Epithelial cell of prostate (primary cell): Measurements from ENCODE around the gene SSTR1.

Experiments used
- DNase-seq: peaks from one replicate; pipeline ENCODE4 v3.0.0-alpha.2; 2011; ENCODE audit warnings: low read depth, low spot score
- H3K27ac ChIP-seq: fragments of 450-650 bp; 2 replicates; pipeline ENCODE4 v1.5.1; 2017; ENCODE audit warnings: mild to moderate bottlenecking

Gene SSTR1

DNA sequence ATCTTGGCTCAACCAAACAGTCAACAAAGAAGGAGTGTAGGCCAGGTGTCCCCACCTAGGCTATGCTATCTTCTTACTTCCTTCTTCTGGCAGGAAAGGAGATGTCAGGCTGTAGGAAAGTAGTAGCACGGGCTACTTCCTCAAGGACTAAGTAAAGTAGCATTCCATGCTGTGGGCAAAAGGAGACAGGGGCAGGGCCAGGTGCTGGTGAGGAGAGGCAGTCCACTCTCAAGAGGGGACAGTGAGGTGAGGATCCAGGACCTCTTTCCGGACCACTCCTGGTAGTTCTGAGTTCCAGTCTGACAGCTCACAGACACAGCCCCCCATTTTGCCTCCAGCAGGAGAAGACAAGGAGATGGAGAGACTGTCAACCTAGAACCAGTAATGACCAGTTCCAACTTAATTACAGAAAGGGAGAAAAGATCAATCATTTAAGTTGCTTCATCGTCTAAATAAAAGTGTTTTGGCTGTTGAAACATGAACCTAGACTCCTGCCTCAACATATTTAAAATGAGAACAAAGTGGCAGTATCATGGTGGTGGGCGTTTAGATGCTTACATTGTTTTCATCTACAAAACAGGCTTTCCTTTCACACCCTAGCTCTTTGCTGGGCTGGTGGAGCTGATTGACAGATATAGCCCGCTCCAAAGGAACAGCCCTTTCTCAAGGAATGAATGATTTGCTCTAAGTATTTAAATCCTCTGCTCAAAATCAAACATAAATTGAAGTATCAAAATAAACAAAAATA lies 5.1 kb upstream of the SSTR1 start:
- DNase-seq = no peak
- no peak overlapping the region for H3K27ac ChIP-seq

DNA sequence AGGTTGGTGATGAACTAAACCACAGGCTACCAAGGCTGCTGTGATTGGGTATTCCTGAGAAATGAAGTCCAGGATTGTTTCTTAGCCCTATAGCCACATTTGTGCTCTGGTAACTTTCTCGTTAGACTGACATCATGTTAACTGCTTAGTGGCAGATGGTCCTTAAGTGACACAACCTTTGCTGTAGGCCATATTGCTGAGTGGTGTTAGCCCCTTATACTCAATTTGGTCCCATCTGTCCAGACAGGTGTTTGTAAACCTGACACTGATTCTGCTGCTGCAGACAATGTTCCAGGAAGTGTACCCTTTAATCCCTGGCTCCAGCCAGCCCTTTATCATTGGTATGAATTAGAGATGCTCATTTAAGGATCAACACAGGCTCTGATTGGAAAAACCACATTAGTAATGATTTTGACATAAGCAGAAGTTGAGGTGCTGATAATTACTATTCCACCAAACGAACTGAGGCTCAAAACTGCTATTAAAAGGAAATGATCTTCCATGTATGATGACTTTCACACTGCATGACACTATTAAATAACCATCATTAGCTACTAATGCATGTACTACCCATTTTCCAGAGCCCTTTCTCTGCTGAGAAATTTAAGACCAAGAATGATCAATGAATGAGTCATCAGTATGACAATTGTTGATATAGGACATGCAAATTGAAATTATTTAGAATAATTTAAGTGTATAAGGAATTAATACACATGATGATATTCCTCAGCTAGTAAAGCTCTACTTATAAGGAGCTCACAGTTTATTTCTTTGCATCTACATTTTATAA lies 3.6 kb upstream of the SSTR1 start:
- DNase-seq = no peak
- no peak overlapping the region for H3K27ac ChIP-seq

DNA sequence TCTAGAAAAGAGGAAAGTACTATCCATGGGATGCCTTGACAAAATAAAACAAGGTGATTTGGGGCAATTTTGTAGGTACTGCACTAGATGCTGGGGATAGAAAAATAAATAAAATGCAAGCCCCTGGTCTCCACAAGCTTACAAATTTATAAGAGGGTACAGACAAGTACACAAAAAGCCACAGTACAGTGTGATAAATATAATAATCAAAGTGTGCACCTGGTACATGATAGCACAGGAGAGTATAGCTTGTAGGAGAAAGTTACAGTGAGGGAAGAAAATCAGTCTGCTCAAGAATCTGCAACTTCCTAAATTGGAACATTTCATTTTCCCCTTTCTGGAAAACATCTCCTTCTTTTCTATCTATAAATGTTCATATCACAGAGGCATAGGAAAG lies 3.0 kb upstream of the SSTR1 start:
- no peak overlapping the region for H3K27ac ChIP-seq
- DNase-seq = no peak

DNA sequence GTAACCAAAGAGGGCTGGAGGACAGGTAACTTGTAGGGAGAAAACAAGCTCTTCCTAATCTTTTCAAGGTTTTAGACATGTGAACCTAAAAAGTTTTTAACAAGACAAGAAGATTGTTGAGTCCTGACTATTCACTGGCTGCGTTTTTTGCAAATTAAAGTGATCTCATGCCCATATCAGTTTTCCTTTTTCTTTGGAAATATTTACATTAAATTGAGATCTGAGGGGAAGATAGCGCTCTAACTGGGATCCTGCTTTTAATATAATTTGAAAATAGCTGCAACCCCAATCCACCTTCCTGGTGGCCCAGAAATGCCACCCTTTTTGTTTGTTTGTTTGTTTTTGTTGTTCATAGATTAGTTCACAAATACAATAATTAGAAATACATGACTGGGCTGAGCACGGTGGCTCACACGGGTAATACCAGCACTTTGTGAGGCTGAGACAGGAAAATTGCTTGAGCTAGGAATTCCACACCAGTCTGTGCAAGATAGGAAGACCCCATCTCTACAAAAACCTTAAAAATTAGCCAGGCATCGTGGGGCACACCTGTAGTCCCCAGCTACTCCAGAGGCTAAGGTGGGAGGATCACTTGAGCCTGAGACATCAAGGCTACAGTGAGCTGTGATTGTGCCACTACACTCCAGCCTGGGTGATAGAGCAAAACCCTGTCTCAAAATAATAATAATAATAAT lies 2.4 kb upstream of the SSTR1 start:
- no peak for DNase-seq
- no peak overlapping the region for H3K27ac ChIP-seq

DNA sequence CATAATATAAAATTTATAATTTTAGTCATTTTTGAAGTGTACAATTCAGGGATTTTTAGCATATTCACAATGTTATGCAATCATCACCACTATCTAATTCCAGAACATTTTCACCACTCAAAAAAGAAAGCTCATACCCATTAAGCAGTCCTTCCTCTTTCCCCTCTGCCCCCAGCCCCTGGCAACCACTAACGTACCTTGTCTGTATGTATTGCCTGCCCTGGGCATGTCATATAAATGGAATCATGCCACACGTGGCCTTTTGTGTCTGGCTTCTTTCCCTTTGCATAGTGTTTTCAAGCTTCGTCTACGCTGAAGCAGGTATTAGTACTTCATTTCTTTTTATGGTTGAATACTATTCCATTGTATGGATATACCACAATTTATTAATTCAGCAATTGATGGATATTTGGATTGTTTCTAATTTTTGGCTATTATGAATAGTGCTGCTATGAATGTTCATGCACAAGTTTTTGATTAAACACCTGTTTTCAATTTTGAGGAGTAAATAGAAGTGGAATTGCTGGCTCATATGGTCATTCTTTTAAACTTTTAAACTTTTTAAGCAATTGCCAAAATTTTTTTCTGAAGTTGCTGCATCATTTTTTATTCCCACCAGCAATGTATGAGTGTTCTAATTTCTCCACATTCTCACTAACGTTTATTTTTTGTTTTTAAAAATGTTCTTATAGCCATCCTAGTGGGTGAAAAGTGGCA lies 1.6 kb upstream of the SSTR1 start:
- DNase-seq = no peak
- no peak overlapping the region for H3K27ac ChIP-seq

DNA sequence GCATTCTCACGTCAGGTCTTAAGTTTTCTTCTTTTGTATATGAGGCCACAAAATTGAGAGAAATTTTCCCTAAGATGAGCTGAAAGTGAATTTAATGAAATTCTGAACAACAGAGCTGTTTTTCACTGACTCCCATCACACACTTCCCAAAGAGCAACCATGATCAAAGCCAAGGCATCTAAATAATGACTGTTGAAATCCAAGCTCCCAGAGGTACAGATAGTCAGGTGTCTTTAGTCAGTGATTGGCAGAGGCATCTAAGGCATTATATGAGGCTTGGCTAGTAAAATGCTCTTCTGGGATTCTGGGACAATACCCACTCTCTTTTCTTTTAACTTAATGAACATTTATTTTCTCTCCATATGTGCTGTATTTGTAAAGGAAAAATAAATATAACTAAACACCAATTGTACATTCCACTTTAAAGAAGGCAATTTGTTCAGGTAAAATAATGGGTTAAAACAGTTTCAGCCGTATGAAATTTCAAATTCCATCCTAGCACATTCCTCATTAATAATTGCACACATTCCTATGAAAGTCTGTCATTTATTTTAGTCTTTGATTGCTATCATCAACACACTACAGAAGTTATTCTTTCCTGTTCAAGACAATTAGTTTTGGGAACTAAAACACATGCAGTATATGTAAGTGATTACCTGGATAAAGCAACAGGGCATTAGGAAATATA lies 871 bp upstream of the SSTR1 start:
- H3K27ac ChIP-seq = no peak overlapping the region
- DNase-seq = no peak

DNA sequence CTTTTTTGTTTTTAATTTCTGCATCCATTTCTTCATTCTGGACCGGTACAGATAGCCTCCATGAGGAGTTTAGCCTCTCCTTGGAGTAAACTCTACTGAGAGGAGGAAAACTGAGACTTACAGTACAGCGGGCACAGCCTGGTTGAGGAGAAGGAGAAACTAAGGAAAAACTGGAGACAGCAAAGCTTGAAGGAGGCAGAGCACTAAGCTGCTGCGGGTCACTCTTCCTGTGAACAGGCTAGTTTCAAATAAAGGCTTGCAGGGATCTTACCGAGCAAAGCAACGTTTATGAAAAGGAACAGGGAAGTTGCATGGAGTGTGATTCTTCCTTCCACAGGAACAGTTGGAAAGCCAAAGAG lies 348 bp upstream of the SSTR1 start:
- DNase-seq = no peak
- no peak overlapping the region for H3K27ac ChIP-seq

DNA sequence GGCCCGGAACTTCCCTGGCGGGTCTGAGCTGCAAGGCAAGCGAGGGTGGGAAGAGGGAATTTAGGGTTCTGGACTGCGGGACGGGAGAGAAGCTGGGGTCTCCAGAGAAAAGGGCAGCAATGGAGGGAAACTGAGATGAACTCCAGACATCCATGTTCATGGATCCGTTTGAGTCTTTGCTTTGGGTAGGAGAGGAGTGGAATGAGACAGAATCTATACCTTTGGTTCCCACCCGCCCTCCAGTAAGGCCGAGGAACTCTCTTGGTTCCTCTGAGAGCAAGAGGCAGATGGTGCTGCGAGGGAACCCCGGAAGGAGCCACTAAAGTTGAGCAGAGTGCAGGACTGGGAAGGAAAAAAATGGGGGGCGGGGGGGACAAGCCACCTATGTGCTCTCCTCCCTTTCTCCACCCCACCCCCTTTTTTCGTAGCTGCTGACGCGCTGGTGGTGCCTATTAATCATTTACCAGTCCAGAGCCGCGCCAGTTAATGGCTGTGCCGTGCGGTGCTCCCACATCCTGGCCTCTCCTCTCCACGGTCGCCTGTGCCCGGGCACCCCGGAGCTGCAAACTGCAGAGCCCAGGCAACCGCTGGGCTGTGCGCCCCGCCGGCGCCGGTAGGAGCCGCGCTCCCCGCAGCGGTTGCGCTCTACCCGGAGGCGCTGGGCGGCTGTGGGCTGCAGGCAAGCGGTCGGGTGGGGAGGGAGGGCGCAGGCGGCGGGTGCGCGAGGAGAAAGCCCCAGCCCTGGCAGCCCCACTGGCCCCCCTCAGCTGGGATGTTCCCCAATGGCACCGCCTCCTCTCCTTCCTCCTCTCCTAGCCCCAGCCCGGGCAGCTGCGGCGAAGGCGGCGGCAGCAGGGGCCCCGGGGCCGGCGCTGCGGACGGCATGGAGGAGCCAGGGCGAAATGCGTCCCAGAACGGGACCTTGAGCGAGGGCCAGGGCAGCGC lies 1.2 kb downstream of the SSTR1 start:
- no peak overlapping the region for H3K27ac ChIP-seq
- no peak for DNase-seq

DNA sequence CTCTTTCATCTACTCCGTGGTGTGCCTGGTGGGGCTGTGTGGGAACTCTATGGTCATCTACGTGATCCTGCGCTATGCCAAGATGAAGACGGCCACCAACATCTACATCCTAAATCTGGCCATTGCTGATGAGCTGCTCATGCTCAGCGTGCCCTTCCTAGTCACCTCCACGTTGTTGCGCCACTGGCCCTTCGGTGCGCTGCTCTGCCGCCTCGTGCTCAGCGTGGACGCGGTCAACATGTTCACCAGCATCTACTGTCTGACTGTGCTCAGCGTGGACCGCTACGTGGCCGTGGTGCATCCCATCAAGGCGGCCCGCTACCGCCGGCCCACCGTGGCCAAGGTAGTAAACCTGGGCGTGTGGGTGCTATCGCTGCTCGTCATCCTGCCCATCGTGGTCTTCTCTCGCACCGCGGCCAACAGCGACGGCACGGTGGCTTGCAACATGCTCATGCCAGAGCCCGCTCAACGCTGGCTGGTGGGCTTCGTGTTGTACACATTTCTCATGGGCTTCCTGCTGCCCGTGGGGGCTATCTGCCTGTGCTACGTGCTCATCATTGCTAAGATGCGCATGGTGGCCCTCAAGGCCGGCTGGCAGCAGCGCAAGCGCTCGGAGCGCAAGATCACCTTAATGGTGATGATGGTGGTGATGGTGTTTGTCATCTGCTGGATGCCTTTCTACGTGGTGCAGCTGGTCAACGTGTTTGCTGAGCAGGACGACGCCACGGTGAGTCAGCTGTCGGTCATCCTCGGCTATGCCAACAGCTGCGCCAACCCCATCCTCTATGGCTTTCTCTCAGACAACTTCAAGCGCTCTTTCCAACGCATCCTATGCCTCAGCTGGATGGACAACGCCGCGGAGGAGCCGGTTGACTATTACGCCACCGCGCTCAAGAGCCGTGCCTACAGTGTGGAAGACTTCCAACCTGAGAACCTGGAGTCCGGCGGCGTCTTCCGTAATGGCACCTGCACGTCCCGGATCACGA lies 2.2 kb downstream of the SSTR1 start:
- H3K27ac ChIP-seq = no peak overlapping the region
- peak; percentile 24 for DNase-seq

DNA sequence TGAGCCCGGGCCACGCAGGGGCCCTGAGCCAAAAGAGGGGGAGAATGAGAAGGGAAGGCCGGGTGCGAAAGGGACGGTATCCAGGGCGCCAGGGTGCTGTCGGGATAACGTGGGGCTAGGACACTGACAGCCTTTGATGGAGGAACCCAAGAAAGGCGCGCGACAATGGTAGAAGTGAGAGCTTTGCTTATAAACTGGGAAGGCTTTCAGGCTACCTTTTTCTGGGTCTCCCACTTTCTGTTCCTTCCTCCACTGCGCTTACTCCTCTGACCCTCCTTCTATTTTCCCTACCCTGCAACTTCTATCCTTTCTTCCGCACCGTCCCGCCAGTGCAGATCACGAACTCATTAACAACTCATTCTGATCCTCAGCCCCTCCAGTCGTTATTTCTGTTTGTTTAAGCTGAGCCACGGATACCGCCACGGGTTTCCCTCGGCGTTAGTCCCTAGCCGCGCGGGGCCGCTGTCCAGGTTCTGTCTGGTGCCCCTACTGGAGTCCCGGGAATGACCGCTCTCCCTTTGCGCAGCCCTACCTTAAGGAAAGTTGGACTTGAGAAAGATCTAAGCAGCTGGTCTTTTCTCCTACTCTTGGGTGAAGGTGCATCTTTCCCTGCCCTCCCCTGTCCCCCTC lies 3.0 kb downstream of the SSTR1 start:
- DNase-seq = no peak
- no peak overlapping the region for H3K27ac ChIP-seq

DNA sequence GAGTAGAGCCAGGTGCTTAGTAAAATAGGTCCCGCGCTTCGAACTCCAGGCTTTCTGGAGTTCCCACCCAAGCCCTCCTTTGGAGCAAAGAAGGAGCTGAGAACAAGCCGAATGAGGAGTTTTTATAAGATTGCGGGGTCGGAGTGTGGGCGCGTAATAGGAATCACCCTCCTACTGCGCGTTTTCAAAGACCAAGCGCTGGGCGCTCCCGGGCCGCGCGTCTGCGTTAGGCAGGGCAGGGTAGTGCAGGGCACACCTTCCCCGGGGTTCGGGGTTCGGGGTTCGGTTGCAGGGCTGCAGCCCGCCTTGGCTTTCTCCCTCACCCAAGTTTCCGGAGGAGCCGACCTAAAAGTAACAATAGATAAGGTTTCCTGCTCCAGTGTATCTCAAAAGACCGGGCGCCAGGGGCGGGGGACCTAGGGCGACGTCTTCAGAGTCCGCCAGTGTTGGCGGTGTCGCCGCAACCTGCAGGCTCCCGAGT lies 3.6 kb downstream of the SSTR1 start:
- no peak for DNase-seq
- H3K27ac ChIP-seq = no peak overlapping the region

DNA sequence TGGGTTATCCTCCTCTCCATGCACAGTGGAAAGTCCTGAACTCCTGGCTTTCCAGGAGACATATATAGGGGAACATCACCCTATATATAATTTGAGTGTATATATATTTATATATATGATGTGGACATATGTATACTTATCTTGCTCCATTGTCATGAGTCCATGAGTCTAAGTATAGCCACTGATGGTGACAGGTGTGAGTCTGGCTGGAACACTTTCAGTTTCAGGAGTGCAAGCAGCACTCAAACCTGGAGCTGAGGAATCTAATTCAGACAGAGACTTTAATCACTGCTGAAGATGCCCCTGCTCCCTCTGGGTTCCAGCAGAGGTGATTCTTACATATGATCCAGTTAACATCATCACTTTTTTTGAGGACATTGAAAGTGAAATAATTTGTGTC lies 4.4 kb downstream of the SSTR1 start:
- no peak for DNase-seq
- no peak overlapping the region for H3K27ac ChIP-seq

DNA sequence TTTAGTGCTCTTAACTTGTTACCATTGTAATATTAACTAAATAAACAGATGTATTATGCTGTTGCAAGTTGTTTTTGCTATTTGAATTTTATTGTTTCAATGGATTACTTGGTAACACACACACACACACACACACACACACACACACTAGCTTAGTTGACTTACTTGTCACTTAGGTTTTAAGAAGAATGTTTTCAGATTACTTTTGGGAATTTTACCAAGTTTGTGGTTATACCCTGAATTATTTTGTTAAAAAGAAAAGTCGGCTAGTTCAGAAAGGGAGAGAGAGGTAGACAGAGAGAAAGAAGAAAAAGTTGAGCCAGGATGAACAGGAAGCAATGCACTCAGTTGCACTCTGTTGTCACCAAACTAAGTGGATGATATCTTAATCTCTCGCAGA lies 5.3 kb downstream of the SSTR1 start:
- DNase-seq = no peak
- no peak overlapping the region for H3K27ac ChIP-seq

DNA sequence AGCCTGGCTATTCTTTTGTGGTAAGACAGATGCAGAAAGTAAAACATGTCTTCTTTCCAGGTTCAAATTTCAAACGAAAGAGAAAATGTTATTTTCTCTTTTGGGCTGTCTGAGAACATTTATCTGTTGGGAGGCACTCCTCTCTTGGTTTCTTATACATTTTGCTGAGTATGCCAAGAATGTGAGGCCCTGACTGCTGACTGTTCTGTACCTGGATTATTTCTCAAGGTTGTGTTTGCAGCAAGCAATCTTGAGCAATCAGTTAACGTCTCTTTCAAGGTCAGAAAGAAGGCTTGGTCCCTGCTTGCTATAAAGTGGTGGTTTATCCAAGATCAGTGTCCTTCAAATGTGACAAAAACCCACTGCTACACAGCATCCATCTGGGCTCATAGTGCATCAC lies 9.8 kb downstream of the SSTR1 start:
- DNase-seq = no peak
- H3K27ac ChIP-seq = no peak overlapping the region

DNA sequence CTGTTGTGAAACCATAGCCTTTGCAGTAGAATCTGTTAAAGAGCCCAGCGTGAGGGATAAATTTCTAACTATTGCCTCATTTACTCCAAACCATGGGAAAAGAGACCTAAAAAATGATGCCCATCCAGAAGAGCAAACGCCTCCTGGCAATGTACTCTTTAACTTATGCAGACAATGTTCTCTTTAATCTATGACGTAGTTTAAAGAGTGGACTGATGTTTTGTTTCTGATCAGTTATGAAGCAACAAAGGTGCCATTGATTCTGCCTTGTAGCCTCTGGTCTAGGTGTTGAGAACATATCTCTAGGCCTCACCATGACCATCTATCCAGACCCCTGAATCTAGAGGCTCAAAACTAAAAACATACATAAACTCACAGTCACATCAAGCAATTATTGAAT lies 13.4 kb downstream of the SSTR1 start:
- no peak overlapping the region for H3K27ac ChIP-seq
- DNase-seq = no peak

DNA sequence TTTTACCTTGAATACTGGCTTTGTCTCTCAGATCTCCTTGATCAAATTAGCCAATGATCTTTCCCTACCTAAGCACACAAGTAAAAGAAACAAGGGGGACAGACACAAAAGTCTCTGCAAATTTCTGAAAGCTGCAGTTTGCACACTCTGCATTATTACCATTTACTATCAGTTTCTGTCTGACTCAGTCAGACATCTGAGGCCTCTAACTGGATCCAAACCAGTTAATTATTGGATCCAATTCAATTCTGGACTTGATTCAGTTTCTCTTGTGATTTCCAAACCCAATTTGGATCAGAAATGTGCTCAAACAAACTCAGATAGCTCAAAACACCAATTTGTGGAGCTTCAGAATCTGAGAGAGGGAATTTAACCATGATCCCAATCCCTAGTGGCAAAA lies 16.6 kb downstream of the SSTR1 start:
- no peak for DNase-seq
- no peak overlapping the region for H3K27ac ChIP-seq

DNA sequence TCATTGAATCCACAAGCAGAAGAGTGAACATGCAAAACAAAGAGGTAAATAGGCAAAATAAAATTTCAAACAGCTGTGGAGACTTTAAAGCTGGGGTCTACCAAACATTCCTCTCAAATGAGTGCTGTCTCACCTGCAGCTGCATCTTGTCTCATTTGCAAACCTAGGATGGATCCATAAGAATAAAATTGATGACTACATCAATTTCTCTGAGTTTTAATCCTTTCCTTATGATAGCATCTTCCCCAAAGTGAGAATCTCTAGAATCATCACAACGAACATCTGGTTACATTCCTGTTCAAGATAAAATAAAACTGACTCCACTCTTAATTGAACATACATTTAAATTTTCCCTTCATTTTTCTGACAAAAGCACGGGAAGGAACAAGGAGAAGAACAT lies 18.2 kb downstream of the SSTR1 start:
- H3K27ac ChIP-seq = no peak overlapping the region
- DNase-seq = no peak
